GM18502 (cell line): Measurements from ENCODE around the gene HTR1D.

Source experiments
- ATAC-seq: cut with Tn5 transposase; IDR thresholded peaks from one replicate; pipeline ENCODE4 v1.9.1; 2021; ENCODE audit warnings: mild to moderate bottlenecking; ENCODE audit not compliant: unreplicated experiment, poor library complexity

The HTR1D gene

GRCh38 chr1:23188434-23188884, 28.8 kb downstream of the HTR1D start:
- no peak for ATAC-seq

- no peak for ATAC-seq
These were observed 29.7 kb downstream of the HTR1D start for GRCh38 chr1:23187637-23188036.

GRCh38 chr1:23185381-23185780, 31.9 kb downstream of the HTR1D start:
- ATAC-seq, result no peak

GRCh38 chr1:23184212-23184934, 32.9 kb downstream of the HTR1D start:
- no peak for ATAC-seq

- no peak for ATAC-seq
These were observed 37.4 kb downstream of the HTR1D start for GRCh38 chr1:23179862-23180261.

GRCh38 chr1:23178950-23179349, 38.4 kb downstream of the HTR1D start:
- no peak for ATAC-seq

GRCh38 chr1:23178414-23178813, 38.9 kb downstream of the HTR1D start:
- ATAC-seq, result no peak

GRCh38 chr1:23177438-23178380, 39.6 kb downstream of the HTR1D start:
- ATAC-seq, result peak; percentile 65

- no peak for ATAC-seq
These were observed 40.3 kb downstream of the HTR1D start for GRCh38 chr1:23177031-23177430.

- no peak for ATAC-seq
These were observed 42.7 kb downstream of the HTR1D start for GRCh38 chr1:23174426-23175110.

GRCh38 chr1:23171181-23171755, 46.0 kb downstream of the HTR1D start:
- ATAC-seq, result no peak

- no peak for ATAC-seq
These were observed 47.5 kb downstream of the HTR1D start for GRCh38 chr1:23169727-23170335.

GRCh38 chr1:23169195-23169575, 48.1 kb downstream of the HTR1D start:
- no peak for ATAC-seq

- ATAC-seq, result peak; percentile 66
These were observed 48.7 kb downstream of the HTR1D start, which contains the start of gene LUZP1 for GRCh38 chr1:23168445-23169194. TSS of gene LUZP1 (minus strand) at chr1:23168856.

- no peak for ATAC-seq
These were observed 49.2 kb downstream of the HTR1D start for GRCh38 chr1:23168079-23168444.

- no peak for ATAC-seq
These were observed 49.8 kb downstream of the HTR1D start for GRCh38 chr1:23167353-23168078.

- no peak for ATAC-seq
These were observed 50.4 kb downstream of the HTR1D start for GRCh38 chr1:23166854-23167253.

GRCh38 chr1:23163395-23163794, 53.9 kb downstream of the HTR1D start:
- ATAC-seq, result no peak
